DMS153 treated with DMSO at 0.1 percent for 48 hours (cell line): ENCODE results near the gene LRRC75A.

Source experiments
- DNase-seq: peaks from one replicate; lab custom pipeline; 2025; ENCODE audit not compliant: unreplicated experiment; lab: John Stamatoyannopoulos, UW

The LRRC75A gene

GRCh38 chr17:16435925-16436886 is 55.8 kb downstream of the LRRC75A start:
- DNase-seq, result no peak

- no peak for DNase-seq
Measured at GRCh38 chr17:16434662-16435061, 57.3 kb downstream of the LRRC75A start.

- DNase-seq, result no peak
Measured at GRCh38 chr17:16433514-16433913, 58.5 kb downstream of the LRRC75A start.

GRCh38 chr17:16432017-16432416 is 60.0 kb downstream of the LRRC75A start:
- DNase-seq, result no peak

- no peak for DNase-seq
Measured at GRCh38 chr17:16430650-16431049, 61.3 kb downstream of the LRRC75A start.

GRCh38 chr17:16429083-16429482 is 62.9 kb downstream of the LRRC75A start:
- DNase-seq, result no peak

GRCh38 chr17:16428098-16428882 is 63.7 kb downstream of the LRRC75A start:
- no peak for DNase-seq

GRCh38 chr17:16427020-16427419 is 65.0 kb downstream of the LRRC75A start:
- DNase-seq, result no peak

GRCh38 chr17:16425698-16426659 is 66.0 kb downstream of the LRRC75A start:
- no peak for DNase-seq

GRCh38 chr17:16425202-16425601 is 66.8 kb downstream of the LRRC75A start:
- DNase-seq, result no peak

- no peak for DNase-seq
Measured at GRCh38 chr17:16423226-16423872, 68.6 kb downstream of the LRRC75A start.

- no peak for DNase-seq
Measured at GRCh38 chr17:16422416-16422815, 69.6 kb downstream of the LRRC75A start.

- no peak for DNase-seq
Measured at GRCh38 chr17:16419929-16420271, 72.1 kb downstream of the LRRC75A start.

GRCh38 chr17:16419074-16419928 is 72.7 kb downstream of the LRRC75A start:
- no peak for DNase-seq

- DNase-seq, result no peak
Measured at GRCh38 chr17:16418685-16419068, 73.3 kb downstream of the LRRC75A start.

- no peak for DNase-seq
Measured at GRCh38 chr17:16417896-16418684, 73.9 kb downstream of the LRRC75A start.

- no peak for DNase-seq
Measured at GRCh38 chr17:16417399-16417798, 74.6 kb downstream of the LRRC75A start.

- no peak for DNase-seq
Measured at GRCh38 chr17:16415031-16415924, 76.7 kb downstream of the LRRC75A start, which contains the start of gene TRPV2. TRPV2 (plus strand) TSS chr17:16415571; CDS start chr17:16417669, 2,098 bp downstream.
